NCI-H1417 (cell line): ENCODE results near the gene HOXC4.
"Not testable (repeated sequence)": the region's sequence is repeated elsewhere in the genome, so short reads cannot be mapped to it uniquely, and the experiment has no call there.

Experiments
- DNase-seq, 3 experiments: peaks; one replicate each; lab custom pipeline; 2025; lab: John Stamatoyannopoulos, UW

Gene HOXC4

DNA sequence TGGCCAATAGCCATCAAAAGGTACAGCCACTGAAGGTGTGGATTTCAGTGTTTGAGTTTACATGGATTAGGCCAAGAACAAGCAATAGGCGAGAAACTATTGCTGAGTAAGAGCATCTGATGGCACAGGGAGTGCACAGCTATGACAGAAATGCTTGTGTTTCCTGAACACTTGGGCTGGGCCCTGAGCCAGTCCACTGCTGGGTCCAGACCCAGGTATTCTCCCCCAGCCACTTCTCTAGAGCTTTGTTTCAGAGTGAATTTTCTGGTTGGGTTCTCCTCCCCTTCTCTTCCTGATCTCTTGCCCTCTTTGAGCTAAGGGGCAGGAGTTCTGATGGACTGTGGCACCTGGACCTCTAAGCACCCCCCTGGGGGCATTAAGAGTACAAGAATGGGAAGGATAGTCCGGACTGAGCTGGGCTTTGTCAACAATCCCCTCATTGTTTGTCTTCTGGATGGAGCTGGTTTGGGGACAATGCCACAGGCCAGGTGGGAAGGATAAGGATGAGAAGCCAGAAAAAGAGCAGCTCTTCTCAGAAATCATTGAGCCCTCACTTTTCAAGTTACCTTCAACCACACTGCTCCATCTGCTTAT lies 12.4 kb upstream of the HOXC4 start:
- DNase-seq = no peak

DNA sequence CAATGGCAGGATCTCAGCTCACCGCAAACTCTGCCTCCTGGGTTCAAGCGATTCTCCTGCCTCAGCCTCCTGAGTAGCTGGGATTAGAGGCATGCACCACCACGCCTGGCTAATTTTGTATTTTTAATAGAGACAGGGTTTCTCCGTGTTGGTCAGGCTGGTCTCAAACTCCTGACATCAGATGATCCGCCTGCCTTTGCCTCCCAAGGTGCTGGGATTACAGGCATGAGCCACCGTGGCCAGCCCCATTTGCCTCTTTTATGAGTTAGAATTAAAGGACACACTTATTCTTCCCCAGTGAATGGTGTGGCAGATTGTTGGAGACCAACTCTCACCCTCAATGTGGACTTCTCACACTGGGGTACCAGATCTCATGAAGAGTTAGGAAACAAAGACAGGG lies 11.6 kb upstream of the HOXC4 start:
- not testable (repeated sequence) for DNase-seq

DNA sequence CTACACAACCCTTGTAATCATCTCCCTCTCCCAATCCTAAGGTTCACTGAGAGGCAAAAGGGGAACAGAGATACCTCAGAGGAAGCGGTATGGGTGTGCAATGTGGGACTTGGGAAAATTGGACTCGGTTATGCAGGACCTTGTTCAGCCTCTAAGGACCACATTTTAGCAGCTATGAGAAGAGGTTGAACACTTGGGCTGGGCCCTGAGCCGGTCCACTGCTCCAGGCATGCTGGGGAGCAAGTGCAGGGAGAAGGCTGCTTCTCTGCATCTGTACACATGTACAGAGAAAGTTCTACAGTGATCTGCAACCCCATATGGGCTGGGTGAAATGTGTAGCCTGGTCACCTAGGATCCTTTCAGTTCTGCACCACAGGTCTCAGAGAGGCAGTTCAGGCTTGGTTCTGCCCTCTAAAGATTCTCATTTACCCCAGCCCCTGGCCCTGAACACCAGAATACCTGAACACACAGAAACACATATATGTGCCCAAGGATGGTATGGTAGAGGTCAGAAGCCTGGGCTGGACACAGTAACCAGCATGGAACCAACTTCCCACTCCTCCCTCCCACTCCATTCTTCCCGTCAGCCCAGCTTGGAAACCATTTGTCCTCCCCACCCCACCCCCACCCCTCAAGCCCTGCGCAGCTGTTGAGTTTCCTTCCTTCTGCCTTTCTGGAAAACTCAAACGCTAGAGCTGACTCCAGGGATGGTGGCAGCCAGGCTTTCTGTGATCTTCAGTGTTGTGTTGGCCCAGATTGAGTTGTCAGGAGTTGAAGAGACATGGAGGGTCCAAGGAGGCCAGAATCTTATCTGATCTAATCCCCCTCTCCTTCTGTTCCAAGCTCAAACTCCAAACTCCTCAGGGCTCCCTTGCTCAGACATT lies 10.4 kb upstream of the HOXC4 start:
- DNase-seq = no peak

DNA sequence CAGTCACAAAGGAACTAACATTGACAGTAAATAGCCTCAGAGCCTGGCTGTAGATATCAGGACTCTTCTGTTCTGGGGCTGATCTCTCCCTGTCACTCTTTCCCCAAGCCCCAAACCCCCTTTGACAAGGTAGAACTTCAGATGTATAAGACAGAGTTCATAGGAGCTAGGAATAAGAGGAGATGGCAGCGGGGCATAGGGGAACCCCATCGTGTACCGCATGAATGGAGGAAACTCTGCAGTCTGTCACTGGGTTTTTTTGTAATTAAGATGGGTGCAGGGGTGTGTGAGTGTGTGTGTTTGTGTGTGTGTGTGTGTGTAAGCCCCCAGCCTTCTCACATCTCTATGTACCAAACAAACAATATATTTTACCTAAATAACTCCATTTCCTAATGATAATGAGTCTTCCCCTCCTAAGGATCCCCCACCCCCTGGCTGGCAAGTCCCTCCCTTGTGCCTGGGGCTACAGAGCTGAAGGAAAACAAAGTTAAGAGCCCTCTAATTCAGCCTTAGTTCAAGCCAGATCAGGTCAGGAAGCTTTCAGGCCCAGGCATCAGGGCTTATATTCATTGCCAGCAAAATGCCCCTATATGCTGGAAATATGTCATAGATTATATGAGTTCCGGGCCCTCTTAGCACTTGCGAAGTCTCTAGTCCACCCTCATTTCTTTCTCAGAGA lies 9.1 kb upstream of the HOXC4 start:
- DNase-seq = peak in 1 of 3 experiments; percentile 55

DNA sequence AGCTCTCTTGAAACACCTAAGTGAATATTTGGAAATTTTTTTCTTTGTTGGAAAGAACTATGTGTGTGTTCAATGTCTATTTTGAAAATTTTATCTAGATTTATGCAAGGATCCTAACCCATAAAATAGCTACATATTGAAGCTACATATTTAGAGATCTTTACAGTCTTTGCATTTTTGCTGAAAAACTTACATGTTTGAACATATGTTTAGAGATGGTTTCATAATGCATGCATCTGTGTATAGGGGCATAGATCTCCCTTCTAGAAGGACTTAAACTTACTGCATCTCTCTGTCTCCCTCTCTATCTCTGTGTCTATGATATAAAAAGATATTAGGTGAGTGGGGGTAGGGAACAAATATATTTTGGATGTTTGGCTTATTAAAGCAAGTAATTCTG lies 8.2 kb upstream of the HOXC4 start:
- DNase-seq = no peak

DNA sequence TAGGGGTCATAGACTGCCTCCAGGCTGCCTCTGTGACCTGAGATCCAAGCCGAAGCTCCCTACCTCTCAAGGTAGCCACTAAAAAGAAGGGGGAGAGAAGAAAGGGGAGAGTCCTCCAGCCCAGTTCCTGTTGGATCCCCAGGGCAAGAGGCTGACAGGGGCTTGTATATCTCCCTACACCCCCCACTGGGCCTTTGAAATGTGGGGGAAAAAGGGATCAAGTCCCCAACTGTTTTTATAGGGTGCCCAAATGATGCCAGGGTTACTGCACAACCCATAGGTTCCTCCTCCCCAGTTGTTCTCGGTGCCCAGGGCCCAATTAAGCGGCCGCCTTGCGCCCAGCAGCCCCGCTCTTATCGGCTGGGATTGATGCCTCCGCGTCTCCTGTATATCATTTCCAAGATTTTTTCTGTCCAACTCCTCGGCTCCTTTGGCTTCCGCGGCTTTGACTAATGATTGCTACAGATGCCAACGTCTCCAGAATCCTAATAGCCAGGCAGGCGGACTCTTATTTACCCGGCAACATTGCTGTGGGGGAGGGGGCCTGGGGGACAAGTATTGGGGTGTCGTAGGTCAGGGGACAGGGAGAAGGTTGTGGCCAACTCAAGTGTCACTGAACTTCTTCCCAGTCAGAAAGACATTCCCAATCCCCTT lies 7.6 kb upstream of the HOXC4 start:
- no peak for DNase-seq

DNA sequence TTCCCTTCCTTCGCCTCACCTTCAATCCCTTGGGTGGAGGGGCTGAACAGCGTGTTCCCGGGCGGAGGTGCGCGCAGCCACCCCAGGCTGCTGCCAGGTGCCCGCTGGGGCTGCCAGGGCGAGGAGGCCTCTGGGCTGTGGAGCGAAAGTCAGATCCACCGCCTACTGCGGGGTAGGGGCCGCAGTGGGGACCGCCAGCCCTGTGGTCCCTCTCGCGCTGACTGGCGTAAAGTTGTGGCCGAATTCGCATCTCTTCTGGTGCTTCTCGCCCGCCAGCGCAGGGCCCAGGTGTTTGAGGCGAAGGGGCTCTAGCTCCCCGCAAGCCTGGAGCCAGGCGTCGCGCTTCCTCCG lies 6.9 kb upstream of the HOXC4 start:
- no peak for DNase-seq

DNA sequence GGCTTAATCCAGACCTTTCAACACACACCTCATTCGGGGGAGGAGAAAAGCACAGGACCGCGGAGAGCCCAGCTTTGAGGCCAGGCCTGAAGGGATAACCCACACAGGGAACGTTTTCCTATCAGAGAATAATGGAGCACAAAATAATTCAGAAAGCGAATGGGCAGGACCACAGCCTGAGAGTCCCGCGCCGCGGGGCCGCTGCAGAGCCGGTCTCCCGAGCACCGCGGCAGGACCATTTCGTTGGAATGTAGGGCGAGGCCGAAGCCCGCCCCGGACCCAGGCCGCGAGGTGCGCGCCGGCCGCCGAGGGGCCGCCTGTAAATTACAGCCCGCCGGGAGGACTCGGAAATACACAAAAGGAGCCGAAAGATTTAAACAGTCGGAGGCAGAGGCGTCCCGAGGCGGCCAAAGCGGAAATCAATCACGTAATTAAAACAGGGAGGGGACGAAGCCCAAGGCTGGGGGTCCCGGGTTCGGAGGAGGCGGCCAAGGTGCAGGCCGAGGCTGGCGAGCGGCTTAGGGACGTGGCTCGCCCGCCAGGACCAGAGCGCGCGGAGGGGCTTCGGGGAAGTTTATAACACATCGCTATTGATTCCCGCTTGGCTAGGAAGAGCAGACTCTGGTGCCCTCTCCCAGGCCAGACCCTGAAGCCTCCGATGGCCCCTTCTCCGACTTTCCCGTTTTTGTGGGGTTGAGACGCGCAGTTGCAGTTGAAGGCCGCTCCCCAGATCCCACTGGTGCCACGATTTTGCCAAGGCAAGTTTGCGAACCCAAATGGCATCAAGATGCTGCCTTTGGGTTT lies 6.3 kb upstream of the HOXC4 start:
- no peak for DNase-seq

DNA sequence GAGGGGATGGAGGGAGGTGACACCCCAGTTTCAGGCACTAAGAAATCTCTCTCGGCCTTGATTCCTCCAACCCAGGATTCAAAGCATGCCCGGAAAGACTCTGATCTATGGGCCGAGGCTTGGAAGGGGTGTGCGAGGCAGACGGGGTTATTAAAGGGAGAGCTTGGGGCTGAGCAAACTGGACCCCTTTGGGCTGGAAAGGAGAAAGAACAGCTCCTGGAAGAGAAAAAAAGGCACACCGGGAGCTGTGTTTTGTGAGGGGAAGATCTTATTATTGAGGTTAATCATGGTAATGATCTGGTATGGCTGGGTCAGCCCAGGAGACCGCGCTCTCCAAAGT lies 5.7 kb upstream of the HOXC4 start:
- DNase-seq = no peak

DNA sequence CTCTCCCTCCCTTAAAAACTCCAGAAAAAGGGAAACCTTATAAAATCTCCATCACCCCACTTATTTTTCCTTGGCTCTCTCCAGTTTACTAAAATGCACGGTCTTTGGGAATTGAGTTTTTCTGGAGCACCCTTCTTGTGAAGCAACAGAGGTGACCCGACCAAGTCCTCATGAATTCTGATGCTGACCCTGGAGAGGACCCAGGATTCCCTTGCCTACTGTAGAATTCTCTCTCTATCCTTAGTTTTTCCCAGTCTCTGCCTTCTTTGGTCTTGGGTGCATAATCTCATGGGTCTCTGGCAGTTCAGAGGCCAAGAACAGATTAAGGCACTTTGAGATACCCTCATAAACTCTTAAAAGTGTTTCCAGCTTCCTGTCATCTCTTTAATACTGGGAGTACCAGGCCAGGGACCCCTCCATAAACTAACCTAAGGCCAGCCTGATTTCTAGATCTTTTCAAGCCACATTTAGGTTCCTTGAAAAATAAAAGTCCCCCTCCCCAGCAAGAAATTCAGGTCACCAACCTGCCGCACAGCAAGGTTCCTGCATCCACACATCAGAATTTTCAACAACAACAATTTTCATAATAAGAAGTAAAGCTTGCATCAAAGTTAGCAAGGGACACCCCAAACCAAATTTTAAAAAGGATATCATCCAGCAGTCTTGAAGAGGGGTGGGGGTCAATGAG lies 5.1 kb upstream of the HOXC4 start:
- no peak for DNase-seq

DNA sequence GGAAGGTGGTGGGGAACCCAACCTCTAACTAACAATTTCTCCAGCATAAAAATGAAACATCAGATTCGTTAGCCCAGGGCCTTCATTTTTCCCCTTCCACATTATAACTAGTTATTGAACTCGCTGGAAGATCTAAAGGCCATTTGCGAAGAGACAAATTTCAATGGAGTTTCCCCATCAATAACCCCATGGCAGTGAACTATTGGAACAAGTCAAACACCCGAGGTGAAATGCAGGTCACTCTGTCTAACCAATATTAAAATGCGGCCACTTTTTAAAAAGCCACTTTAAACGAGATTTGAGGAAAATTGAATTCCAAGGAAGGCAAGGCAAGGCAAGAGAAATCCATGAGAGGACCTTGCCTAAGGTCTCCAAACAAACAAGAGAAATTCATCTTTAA lies 4.5 kb upstream of the HOXC4 start:
- no peak for DNase-seq

DNA sequence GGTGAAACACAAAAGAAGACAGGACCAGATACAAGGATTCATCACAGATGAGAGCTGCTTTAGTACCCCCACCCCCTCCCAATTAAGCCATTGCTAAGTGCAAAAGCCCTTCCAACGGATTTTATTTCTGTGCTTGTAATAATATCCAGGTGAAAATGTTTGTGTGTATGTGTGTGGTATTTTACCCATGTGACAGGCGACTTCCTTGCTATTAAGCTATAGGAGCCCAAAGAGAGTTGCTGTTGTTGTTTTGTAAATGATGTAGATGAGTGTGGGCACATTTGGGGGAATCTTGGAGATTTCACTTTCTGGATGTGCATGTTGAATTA lies 3.2 kb upstream of the HOXC4 start:
- no peak for DNase-seq

DNA sequence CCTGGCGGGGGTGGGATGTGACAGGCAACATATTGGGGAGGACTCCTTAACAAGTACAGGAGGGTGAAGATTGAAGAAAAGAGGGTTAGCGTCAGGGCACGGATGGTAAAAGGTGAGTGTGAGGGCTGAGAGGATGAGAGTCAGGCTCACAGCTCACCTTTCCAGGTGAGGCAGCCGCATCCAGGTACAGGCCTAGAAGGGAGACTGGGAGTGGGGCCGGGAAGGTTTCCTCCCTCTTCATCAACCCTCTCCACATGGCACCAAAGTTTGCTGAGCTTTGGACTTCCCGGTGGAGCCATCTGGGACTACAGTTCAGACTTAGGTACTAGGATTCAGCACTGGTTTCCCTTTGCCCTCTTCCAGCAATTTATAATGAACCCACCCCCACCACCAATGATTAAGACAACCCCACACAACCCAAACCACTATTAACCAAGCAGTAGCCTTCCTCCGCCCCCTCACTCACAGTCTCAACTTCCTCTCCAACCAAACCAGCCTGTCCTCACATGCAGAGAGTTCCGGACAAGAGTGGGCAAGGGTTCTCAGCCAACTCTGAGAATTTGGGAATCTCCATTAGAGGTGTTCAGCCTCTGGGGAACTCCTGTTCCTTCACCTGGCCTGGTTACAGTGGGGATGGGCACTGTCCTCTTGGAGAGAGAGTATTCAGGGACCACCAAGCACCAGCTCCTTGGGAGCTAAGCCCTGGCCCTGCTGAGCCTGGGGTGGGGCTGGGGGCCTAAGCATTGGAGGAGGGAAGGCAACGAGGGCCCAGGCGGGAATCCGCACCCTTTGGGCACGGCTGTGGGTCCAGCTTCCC lies 2.4 kb upstream of the HOXC4 start:
- DNase-seq = peak in 1 of 3 experiments; percentile 47

DNA sequence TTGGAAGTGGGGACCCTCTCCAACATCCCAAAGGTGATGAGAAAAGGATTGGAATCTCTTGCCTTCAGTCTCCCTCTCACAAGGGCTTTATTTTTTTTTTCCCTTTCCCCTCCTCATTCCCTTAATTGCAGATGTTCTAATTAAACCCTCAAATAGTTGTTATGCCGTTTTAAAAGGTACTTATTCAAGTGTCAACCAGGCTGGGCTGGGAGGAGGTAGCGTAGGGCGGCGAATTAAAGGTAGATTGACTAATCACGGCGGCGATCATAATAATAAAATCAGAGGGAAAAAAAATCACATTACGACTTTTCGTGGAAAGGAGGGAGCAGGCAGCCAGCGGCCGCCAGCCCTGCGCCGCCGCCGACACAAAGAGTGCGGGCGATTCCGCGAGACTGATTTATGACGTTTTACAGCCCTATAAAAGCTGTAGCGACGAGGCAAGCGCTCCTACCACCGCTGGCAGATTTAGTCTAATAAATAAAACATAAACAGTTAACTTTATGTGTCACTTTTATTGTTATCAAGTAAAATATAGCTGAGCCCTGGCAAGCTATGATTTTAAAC lies 1.7 kb upstream of the HOXC4 start:
- peak in 2 of 3 experiments; percentile 76 to 87 for DNase-seq

DNA sequence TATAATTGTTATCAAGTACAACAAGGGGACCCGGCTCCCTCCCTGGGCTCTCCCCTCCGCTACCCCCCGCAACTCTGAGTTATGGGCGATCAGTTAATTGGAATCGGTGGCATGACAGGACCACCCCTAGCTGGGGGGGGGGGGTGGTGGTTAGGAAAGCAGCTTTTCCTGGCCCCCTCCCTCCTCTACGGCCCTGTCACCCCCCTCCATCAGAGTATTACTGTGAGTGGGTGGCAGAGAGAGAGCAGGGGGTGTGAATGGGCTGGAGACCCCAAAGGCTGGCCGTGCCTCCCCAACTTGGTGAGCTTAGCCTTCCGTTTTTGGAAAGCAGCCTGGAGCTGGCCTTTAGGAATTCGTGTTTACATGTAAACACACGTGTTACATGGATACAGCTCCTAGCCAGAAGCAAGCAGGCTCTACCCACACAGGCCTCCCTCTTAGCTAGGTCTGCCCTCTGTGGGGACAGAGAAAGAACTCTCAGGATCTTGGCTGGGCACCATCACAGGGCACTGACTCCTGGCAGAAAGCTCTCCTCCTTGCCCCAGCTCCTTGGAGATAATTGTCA lies 1.1 kb upstream of the HOXC4 start:
- DNase-seq = peak in 2 of 3 experiments; percentile 40 to 67

DNA sequence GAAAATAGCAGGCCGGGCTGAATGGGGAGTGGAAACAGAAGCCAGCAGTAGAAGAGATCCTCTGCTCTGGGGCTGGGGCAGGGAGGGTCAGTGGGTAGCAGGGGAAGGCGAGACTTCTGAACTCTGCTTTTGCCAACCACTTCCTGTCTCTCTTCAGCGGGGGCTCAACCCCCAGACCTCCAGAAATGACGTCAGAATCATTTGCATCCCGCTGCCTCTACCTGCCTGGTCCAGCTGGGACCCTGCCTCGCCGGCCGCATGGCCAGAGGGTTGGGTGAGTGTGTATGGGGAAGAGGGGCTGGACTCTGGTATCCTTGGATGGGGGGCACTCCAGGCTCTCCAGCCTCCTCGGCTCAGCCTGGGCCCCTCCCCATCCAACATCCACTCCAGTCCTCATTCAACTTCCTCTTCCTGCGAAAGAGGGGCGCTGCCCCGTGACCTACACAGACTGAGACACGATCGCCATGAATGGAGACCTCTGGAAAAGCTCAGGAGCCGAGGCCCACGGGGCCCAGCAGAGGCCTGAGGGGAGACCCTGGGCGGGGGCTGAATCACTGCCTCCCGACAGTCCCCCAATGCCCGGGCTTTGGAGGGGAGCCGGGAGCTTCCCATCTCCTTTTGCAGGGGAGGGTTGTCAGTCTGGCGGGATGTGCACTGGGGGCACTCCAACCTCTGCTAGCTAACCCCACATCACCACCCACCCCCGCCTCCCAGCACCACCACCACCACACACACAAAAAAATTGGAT lies 458 bp upstream of the HOXC4 start:
- DNase-seq = no peak

DNA sequence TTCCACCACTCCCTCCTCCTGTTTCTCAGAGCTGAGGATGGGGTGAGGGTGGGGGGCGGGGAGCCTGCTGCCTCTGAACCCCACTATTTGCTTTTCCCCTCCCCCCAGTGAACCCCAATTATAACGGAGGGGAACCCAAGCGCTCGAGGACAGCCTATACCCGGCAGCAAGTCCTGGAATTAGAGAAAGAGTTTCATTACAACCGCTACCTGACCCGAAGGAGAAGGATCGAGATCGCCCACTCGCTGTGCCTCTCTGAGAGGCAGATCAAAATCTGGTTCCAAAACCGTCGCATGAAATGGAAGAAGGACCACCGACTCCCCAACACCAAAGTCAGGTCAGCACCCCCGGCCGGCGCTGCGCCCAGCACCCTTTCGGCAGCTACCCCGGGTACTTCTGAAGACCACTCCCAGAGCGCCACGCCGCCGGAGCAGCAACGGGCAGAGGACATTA lies 1.1 kb downstream of the HOXC4 start:
- DNase-seq = no peak

DNA sequence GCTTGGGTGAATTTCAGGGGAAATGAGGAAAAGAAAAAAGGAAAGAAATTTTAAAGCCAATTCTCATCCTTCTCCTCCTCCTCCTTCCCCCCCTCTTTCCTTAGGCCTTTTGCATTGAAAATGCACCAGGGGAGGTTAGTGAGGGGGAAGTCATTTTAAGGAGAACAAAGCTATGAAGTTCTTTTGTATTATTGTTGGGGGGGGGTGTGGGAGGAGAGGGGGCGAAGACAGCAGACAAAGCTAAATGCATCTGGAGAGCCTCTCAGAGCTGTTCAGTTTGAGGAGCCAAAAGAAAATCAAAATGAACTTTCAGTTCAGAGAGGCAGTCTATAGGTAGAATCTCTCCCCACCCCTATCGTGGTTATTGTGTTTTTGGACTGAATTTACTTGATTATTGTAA lies 1.9 kb downstream of the HOXC4 start:
- DNase-seq = no peak

DNA sequence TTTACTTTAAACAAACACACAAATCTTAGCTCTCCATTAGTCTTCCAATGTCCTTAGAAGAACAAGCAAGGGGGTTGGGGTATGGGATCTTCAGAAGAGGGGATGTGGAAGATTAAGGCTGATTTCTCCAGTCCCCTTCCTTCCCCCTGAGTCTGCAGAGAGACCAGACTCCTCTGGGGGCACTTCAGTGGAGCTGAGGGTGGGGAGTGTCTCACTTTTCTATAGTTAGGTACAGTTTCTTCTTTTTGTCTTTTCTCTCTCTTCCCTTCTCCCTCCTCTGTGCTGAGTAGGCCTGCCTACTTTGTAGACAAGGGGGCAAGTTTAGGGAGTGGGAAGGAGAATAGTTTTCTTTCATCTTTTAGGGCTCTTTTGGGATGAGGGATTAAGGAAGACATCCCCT lies 2.5 kb downstream of the HOXC4 start:
- no peak for DNase-seq
